GF-D8 (cell line): ENCODE measurements around the gene STX8.
"Not testable (repeated sequence)": the region's sequence is repeated elsewhere in the genome, so short reads cannot be mapped to it uniquely, and the experiment has no call there.

Experiments used
- DNase-seq: peaks from one replicate; lab custom pipeline; 2025; lab: John Stamatoyannopoulos, UW

Gene STX8

GRCh38 chr17:9509236-9509816 lies 66.3 kb downstream of the STX8 start:
- DNase-seq: no peak

DNA sequence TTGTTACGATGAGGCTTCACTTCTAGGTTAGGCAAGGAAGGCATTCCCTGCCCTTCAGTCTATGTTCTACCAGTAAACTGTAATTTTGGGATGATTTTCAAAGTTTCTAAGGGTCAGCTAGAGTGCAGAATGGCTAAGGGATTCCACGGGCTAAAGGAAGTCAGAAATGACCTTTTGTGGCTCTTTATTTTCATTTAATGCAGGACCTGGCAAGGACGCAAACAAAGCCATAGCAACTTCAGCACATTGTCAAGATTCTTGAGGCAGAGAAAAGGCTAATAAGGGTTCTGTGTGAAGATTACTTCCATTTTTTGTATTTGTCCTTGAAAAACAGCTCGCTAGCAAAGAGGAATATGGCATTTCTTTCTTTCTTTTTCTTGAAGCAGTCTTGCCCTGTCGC lies 76.6 kb downstream of the STX8 start:
- DNase-seq: no peak

DNA sequence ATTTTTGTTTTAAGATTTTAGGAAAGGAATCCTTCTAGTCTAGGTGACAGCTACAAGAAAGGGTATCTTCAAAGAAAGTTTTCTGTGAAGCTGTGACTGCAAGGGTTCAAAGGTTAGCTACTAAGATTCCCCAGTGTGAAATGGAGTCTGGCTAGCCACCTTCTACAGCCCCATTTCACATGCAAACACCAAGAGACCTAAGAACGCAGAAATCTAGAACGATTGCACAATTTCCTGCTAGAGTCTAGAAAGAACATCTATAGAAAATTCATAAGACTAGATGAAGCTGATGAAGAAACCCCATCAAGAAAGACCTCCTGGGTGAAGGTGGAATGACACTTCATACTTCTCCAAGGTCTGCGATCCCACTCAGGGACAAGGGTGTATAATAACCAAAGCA lies 77.1 kb downstream of the STX8 start:
- DNase-seq: no peak

- no peak for DNase-seq
Measured at GRCh38 chr17:9488556-9488955, 87.1 kb downstream of the STX8 start.

DNA sequence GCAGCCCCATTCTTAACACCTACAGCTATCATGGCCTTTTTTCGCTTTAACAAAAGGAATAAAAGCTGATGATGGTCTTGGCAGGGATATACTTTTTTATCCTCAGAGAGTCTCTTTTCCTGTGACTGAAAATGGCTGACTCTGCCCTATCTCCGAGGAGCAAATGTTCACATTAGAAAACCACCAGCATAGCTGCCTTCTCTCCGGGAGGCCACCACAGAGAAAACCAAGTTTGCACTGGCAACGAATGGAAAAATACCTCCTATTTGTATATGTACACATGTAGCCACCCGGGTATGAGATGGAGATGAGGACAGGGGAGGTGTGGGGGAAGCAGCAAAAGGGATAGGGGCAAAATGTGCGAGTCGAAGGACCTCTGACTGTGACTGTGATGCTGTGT lies 88.2 kb downstream of the STX8 start:
- DNase-seq: no peak

GRCh38 chr17:9484789-9485188 lies 90.8 kb downstream of the STX8 start:
- DNase-seq: no peak

- no peak for DNase-seq
Measured at GRCh38 chr17:9479964-9480363, 95.7 kb downstream of the STX8 start.

DNA sequence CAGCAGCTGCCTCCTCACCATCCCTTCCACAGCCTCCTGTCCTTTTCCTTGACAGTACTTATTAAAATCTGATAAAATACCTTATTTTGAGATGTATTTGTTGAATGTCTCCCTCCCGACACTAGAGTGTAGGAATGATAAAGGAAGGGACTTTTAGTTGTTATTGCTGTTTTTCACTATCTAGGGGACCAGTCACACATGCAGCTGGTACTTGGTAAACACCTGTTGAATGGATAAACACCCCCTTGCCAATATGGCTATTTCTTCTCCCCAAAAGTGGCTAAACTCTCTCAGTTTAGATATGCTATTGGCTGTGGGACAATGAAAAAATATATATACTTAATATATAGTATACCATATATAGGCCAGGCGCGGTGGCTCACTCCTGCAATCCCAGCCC lies 96.7 kb downstream of the STX8 start:
- no peak for DNase-seq

GRCh38 chr17:9475101-9475658 lies 100.4 kb downstream of the STX8 start:
- no peak for DNase-seq

GRCh38 chr17:9473711-9474110 lies 101.9 kb downstream of the STX8 start:
- no peak for DNase-seq

DNA sequence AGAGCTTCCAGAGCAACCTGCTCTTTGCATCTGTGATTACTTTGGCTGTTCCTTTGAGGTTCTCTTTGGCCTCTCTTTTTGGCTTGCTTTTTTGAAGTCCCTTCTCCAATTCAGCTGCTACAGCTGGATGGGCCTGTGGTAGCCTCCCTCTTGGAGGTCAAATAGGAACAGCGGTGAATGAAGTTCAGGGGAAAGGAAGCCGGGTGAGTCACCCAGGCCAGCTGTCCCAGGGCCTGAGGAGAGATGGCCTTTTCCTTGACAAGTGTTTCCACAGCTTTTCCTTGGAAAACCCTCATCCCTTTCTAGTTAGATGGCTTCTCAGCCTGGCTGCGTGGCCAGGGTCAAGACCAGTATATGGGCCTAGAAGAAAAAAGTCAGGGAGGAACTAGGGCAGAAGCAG lies 103.1 kb downstream of the STX8 start:
- no peak for DNase-seq

DNA sequence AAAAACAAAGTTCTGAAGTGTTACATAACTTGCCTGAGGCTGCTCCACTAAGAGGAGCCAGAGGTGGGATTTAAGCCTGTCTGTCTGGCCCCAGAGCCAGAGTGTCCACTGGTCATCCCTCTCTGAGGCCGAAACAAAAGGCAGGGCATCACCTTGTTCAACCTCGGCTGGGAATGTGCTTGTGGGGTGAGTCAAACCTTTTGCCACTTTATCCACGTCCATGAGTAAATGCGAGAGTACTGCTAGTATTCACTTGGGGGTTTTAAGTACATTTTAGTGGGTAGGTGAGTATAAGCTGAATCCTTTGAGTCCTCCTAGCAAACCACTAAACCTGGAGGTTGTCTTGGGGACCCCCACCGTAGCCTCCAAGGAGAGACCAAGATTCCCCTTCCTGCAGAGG lies 103.5 kb downstream of the STX8 start:
- no peak for DNase-seq

DNA sequence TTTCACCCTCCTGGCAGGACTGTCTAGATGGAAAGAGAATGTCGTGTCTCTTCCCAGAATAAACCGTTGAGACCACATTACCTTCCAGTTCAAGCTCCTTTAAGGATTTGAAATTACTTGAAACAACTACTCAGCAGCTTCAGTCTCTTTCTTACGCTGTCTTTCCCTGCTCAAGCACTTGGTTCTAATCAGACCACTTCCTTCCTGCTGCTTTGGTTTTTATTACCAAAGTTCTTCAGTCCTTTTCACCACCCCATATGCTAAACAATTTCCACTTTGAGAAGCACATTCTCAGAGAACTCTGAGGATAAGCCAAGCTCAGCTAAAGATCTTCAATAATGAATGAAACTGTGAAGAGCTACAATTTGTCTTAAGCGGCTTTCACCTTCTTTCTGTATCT lies 105.4 kb downstream of the STX8 start:
- peak; percentile 51 for DNase-seq

- no peak for DNase-seq
Measured at GRCh38 chr17:9468937-9469336, 106.7 kb downstream of the STX8 start.

DNA sequence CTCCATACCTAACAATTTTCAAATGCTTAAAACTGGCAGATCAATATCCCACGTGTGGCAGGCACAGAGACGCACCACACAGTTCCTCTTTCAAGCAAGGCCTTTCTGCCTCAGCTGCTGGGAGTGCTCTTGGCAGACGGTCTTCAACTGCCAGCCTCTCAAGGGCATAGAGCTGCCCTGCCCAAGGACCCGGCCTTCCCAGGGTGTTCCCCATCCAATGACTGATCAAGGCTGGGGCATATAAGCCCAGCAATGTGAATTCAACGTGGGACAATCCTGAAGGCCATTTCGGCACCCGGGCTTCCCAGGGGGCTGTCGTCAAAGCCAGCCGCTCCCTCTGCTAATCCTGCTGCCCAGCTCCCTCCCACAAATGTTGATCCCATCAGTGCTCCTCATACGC lies 107.1 kb downstream of the STX8 start:
- DNase-seq: no peak

DNA sequence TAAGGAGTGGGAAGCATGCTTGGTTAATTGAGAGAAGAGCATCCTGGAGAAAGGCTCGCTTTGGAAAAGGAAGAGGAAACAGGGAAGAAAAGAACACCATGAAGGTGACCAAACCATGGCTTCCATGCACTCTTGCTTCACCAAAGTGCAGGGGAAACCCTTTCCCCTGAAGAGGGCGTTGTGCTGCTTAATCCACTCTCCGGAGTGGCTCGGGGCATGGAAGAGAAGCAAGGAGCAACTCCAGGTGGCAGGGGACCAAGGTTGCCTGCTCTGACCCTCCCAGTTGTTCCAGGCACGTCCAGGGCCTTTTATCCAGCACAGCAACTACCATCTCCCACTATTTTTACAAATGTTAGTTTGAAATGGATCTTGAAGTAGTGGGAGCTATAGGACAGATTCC lies 108.1 kb downstream of the STX8 start:
- no peak for DNase-seq

GRCh38 chr17:9465210-9465921 lies 110.3 kb downstream of the STX8 start:
- DNase-seq: no peak

- DNase-seq: no peak
Measured at GRCh38 chr17:9457005-9457404, 118.6 kb downstream of the STX8 start.

GRCh38 chr17:9456330-9456729 lies 119.3 kb downstream of the STX8 start:
- no peak for DNase-seq

GRCh38 chr17:9451934-9452333 lies 123.7 kb downstream of the STX8 start:
- no peak for DNase-seq

- not testable (repeated sequence) for DNase-seq
Measured at GRCh38 chr17:9447298-9447697, 128.3 kb downstream of the STX8 start.

DNA sequence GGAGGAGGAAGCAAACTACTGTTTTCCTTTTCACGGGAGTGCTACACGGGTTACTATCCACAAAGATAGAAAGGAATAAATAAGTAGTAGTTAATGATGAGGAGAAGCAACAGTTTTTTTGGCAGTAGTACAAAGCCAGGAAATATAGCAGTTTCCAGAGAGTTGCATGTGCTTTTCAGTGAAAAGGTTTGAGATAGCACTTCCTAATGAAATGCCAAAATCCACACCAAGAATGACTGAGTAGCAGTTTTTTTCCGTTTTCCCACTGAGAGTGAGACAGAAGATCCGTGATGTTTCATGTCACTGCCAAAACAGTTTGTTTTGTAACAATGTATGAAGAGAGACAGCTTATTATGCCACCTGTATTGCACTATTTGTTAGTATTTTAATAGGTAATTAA lies 129.1 kb downstream of the STX8 start:
- no peak for DNase-seq

GRCh38 chr17:9445424-9445823 lies 130.2 kb downstream of the STX8 start:
- no peak for DNase-seq

DNA sequence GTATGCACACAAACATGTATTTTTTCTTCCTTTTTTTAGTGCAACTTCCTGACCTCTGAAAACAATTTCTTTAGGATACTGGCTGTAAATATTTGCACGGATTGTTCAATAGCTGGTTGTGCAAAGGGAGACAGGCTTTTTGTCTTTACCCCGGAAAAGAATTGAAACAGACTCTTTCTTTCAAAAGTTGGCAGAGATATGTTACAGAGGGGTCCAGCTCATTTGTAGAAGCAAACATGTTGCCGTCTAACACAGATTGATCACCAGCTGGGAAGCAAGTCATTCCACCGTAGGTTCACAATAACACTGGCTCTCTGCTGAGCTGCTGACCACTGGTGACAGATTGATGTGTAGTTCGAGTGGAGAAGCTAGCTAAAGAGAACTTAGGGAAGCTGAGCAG lies 130.9 kb downstream of the STX8 start:
- no peak for DNase-seq
